Activated CD8-positive, alpha-beta memory T cell treated with anti-CD3 and anti-CD28 coated beads for 48 hours (primary cell): ENCODE data around the gene METTL5.
"Not testable (repeated sequence)": the region's sequence is repeated elsewhere in the genome, so short reads cannot be mapped to it uniquely, and the experiment has no call there.

ENCODE experiments used
- DNase-seq, 3 experiments: peaks; one replicate each; pipeline ENCODE4 v3.0.0-alpha.2; 2020; ENCODE audit warnings: low read depth in 2 of 3, low spot score in 2 of 3

The METTL5 gene

DNA sequence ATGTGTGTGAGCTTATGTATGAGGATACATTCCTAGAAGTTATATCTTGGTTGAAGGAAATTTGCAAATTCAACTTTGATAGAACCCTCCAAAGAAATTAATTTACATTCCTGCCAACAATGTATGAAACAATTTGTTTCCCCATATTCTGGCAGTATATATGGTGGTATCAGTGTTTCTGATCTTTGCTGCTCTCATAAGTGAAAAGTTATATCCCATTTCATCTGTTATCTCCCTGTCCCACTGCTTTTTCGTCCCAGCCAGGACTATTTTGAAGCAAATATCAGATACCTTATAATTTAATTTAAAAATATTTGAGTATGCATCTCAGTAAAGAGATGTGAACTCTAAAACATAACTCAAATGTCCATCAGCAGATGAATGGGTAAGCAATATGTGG, 9.7 kb upstream of the METTL5 start:
- DNase-seq, result no peak

DNA sequence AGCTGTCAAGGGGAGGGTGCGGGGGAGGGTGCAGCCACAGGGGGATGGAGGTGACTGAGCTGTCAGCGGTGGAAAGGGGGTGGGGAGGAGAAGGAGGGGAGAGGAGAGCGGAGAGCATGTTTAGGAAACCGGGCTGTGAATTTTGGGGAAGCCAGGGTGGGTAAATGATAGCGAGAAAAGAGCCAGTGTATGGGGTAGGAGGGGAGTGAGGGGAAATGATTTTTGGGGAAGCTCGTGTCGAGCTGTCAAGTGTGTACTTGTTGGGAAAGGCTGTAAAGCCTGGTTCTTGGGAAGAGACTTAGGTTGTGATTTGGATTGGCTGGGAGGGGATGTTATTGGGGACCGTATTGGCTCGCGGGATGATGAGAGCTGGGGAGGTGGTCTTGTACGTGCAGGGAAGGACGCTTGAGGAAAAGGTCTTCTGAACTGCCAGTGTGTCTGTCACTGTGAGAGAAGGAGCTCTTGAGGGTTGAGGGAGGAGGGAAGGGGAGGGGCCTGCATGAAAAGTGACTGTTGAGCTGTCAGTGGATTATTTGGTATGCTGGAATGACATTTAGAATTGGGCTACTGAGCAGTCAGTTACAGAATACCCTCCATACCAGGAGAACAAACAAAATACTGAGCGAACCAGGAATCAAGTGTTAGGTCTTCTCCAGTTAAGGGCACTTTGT, 3.6 kb upstream of the METTL5 start:
- DNase-seq, result peak in 1 of 3 experiments; percentile 25

DNA sequence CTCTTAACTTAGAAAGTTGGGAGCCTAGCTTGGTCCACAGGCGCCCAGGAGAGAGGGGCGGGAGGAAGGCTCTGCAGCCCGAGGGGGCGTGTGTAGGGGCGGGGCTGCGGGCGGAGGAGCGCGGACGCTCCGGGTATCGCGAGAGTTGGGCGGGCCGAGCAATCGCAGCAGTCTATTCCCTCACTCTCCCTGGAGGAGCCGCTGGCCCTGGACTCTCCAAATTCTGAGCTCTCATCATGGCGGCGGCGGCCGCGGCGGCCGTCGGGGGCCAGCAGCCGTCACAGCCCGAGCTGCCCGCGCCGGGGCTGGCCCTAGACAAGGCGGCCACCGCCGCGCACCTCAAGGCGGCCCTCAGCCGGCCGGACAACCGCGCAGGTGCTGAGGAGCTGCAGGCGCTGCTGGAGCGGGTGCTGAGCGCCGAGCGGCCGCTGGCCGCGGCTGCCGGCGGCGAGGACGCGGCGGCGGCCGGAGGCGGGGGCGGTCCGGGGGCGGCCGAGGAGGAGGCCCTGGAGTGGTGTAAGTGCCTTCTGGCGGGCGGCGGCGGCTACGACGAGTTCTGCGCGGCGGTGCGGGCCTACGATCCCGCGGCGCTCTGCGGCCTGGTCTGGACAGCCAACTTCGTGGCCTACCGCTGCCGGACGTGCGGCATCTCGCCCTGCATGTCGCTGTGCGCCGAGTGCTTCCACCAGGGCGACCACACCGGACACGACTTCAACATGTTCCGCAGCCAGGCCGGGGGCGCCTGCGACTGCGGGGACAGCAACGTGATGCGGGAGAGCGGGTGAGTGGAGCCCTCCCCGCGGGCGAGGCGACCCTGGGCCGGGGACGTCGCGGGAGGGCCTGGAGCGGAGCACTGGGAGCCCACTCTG, 2.8 kb upstream of the METTL5 start, which contains the start of gene UBR3:
Gene UBR3, plus strand, starts transcription at position 183 of the 869 bp plus-strand sequence. Its CDS starts 54 bp downstream, at position 237.
- DNase-seq, result peak; percentile 65 to 71 (median 69)

DNA sequence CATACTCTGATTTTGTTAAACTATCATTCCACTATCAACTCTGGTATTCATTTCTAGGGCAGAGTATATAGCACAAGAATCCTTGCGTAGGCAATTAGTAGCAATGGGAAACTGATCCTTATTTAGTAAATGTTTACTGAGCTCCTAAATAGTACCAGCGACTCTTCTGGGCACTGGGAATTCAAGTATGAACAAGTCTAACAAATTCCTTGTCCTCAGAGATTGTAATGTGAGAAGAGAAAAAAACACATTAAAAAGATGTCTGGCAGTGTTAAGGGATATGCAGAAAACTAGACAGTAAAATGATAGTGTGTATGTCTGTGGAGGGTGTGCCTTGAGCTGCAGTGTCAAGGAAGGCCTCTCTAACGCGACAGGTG, 721 bp downstream of the METTL5 start:
- DNase-seq, result no peak

DNA sequence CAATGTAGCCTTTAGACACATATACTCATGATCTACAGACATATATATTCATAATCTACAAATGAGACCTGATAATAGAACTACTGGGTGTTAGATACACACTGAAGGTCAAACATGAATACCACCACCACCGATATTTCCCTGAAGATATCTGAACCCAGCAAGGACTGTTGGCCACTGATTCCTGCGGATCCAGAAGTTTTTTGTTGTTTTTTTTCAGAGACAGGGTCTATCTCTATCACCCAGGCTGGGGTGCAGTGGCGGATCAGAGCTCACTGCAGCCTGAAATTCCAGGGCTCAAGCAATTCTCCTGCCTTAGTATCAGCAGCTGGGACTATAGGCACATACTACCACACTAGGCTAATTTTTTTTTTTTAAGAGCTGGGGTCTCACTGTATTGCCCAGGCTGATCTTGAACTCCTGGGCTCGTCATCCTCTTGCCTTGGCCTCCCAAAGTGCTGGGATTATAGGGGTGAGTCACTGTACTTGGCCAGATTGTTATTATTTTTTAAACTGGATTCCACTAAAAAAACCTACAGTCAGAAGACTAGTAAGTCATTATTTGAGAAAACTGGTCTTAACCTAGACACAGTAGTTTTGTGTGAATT, 1.8 kb downstream of the METTL5 start:
- DNase-seq, result no peak

DNA sequence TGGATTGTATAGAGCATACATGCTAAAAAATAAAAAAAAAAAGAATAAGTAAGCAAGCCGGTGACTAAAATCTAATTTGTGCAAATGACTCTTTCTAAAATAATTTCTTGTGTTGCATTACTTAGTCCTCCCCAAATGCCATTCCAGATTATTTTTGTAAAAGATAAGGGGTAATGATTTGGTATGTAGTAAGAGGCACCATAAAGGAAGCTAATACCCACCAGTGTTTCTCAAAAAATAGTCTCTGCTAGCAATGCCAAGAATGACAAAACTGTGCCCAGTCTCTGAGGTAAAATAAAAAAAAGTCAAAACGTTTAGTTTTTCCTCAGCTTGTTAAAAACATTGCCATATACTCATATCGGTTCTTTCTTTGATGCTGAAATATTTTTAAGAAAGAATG, 2.7 kb downstream of the METTL5 start:
- DNase-seq, result no peak

DNA sequence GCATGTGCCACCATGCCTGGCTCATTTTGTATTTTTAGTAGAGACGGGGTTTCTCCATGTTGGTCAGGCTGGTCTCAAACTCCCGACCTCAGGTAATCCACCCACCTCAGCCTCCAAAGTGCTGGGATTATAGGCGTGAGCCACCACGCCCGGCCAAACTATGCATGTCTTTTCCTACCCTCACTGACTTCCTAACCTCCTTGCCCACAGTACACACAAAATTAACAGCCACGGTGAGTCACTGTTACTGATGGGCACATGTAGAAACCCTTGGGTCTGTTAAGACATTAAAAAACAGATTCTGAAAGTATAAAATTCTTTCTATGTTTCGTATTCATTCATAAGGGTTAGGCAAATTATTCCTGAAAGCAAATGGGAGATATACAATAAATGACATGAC, 4.6 kb downstream of the METTL5 start:
- DNase-seq, result not testable (repeated sequence)

DNA sequence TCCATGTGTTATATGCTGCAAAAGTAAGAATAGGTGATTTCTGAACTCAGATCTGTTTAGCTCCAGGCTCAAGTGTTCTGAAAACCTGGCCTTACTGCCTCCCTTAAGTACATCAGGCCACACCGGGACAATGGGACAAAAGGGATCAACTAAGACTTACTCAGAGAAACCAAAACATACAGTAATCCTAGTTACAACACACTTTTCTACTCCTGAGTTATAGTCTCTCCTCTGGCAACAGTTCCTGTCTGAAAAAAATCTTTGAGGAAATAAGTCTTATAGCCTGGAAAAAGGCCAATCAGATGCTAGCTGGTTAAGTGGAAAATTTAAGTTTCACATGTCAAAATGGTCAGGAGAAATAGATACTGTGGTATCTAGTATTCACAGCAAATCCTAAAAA, 5.6 kb downstream of the METTL5 start:
- no peak for DNase-seq

DNA sequence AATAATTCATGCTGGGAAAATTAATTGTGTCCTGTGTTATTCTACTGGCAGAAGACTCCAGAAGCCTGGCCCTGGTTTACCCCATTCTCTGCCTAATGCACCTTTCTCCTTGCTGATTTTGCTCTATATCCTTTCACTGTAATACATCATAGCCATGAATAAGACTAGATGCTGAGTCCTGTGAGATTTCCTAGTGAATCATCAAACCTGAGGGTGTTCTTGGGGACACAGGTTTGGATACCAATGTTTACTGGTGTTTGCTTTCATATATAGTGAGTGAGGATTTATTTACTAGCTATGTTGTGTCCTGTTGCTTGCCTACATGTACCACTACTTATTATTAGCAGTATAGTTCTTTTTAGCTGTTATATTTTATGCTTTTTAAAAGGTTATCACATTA, 6.5 kb downstream of the METTL5 start:
- no peak for DNase-seq

DNA sequence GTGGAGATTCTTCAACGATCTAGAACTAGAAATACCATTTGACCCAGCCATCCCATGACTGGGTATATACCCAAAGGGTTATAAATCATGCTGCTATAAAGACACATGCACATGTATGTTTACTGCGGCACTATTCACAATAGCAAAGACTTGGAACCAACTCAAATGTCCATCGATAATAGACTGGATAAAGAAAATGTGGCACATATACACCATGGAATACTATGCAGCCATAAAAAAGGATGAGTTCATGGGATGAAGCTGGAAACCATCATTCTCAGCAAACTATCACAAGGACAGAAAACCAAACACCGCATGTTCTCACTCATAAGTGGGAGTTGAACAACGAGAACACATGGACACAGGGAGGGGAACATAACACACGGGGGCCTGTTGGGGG, 7.3 kb downstream of the METTL5 start:
- DNase-seq, result not testable (repeated sequence)

DNA sequence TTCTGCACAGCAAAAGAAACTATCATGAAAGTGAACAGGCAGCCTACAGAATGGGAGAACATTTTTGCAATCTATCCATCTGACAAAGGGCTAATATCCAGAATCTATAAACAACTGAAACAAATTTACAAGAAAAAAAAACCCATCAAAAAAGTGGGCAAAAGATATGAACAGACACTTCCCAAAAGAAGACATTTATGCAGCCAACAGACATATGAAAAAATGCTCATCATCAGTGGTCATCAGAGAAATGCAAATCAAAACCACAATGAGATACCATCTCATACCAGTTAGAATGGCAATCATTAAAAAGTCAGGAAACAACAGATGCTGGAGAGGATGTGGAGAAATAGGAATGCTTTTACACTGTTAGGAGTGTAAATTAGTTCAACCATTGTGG, 7.7 kb downstream of the METTL5 start:
- not testable (repeated sequence) for DNase-seq

DNA sequence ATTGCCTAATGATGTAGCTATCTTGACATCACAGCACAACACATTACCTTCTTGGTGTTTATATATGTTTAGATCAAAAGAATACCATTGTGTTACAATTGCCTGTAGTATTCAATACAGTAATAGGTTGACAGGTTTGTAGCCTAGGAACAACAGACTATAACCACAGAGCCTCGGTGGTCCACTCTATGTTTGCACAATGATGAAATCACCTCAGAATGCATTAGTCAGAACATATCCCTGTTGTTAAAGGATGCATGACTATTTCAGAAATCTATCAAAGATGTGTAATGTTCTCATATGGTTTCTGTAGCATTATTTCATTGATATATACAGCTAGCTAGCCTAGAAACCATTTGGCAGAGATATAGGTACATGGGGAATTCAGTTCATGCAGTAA, 8.9 kb downstream of the METTL5 start:
- DNase-seq, result no peak

DNA sequence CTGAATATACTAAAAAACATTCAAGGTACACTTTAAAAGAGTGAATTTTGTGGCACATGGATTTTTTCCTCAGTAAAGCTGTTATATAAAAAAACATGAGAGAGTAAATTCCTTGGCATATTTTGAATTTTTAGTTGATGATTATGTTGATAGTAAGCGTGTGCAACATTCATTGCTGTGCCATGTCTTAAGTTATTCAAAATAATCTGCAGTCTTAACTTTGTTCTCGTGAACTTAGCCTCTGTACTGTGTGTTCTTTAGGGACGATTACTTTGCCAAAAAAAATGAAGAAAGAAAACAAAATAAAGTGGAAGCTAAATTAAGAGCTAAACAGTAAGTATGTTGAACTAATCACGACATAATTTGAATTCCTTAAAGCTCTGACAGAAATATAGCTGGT, 16.5 kb downstream of the METTL5 start:
- DNase-seq, result no peak

DNA sequence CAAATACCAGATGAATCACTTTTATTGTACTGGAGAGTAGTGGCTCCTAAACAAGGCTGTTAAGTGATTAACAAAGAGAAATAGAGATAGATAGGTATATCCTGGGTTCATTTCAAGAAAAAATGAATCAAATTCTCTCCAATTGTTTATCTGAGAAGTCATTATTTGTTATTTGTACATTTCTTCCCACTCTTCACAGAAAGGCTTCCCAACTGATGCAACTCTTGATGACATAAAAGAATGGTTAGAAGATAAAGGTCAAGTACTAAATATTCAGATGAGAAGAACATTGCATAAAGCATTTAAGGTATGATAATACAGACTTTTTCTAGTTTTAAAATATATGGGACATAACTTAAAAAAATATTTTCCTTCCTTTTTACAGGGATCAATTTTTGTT, 18.1 kb downstream of the METTL5 start:
- no peak for DNase-seq

DNA sequence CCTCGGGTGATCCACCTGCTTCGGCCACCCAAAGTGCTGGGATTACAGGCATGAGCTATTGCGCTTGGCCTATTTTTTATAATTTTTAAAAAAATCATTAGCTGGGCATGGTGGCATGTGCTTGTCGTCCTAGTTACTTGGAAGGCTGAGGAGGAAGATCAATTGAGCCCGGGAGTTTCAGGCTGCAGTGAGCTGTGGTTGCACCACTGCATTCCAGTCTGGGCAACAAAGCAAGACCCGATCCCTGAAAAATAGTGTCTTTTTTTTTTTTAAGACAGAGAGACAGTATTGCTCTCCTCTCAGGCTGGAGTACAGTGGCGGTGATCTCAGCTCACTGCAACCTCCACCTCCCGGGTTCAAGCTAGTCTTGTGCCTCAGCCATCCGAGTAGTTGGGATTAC, 21.2 kb downstream of the METTL5 start:
- no peak for DNase-seq

DNA sequence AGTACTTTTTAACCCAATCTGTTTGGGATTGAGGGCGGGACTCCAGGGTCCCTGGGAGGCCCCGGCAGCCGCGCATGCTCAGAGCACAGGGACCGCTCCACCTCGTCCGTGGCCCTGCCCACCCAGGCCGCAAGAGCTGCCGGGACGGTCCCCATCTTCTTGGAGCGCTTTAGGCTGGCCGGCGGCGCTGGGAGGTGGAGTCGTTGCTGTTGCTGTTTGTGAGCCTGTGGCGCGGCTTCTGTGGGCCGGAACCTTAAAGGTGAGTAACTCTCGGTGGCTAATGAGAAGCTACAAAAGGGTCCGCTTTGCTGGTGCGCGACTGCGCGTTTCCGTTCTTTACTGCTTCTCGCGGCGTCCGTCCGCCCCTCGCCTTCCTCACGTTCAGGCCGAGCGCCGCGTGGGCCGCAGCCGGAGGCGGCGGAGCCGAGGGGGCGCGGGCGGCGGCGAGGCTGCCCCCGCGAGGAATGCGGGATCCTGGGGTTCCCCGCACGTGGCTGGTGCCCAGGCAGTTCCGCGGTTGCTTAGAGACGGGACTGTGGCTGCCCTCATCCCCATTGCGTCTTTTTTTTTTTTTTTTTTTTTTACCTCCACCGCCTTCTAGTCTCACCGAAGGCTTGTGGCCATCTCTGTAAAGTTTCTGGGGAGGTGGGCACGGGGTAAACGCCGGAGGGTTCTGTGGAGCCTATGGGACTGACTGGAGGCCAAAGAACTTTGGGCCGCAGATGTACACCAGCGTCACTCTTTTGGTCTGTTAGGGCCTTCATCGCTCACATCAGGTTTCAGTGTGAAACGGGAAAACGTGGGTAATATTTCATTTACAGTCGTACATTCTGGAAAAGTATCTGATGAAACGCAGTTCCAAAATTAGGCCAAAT, 25.8 kb downstream of the METTL5 start, which contains the start of gene SSB:
Gene SSB, plus strand, starts transcription at position 154 of the 875 bp plus-strand sequence. CDS start 2,090 bp downstream, outside the sequence.
- DNase-seq, result peak; percentile 81 to 92 (median 89)

DNA sequence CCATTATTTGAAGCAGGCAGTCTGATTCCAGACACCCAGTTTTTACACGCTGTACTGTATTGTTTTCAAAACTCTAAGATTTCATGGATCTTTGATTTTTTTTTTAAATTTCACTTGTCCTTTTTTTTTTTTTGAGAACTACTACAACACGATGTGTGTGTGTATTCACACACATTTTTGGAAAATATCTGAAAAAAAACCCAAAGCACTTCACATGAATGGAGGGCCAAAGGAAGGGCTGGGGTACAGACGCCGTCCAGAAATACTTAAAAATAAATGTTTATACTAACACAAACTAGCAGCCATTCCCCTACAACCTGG, 26.3 kb downstream of the METTL5 start:
- no peak for DNase-seq

DNA sequence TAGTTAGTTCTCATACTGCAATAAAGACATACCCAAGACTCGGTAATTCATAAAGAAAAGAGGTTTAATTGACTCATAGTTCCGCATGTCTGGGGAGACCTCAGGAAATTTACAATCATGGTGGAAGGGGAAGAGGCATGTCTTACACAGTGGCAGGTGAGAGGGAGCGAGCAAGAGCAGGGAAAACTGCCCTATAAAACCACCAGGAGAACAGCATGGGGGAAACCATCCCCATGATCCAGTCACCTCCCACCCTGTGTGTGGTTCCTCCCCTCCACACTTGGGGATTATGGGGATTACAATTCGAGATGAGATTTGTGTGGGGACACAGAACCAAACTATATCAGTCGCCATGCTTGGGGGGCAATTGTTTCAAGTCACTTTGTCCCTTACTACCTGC, 27.1 kb downstream of the METTL5 start:
- DNase-seq, result no peak

DNA sequence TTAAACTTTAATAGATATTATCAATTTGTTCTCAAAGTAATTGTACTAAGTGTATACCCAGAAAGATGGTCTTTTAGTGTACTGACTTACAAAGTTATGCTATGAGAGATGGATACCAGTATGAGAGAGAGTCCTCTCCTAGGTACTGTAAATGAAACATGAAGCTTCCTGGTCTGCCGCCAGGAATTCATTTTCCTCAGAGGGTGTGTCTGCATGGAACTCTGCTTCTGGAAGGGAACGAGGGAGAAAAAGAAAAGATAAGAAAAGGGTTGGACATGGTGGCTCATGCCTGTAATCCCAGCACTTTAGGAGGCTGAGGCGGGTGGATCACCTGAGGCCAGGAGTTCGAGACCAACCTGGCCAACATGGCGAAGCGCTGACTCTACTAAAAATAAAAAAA, 28.3 kb downstream of the METTL5 start:
- no peak for DNase-seq

DNA sequence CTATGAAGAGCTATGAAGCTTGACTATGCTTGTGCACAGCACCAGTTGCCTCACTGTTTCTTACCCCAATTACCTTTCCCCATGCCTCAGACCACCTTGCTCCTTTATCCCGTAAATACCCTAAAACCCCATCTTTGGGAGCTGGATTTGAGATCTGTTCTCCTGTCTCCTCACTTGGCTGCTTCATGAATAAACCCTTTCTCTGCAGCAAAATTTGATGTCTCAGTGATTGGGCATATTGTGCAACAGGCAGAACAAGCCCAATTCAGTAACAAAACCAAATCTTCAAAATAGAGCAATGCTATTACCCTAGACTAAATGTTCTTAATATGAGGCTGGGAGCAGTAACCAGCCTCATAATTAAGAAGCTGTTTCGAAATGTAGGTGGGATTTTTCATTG, 29.5 kb downstream of the METTL5 start:
- DNase-seq, result no peak

DNA sequence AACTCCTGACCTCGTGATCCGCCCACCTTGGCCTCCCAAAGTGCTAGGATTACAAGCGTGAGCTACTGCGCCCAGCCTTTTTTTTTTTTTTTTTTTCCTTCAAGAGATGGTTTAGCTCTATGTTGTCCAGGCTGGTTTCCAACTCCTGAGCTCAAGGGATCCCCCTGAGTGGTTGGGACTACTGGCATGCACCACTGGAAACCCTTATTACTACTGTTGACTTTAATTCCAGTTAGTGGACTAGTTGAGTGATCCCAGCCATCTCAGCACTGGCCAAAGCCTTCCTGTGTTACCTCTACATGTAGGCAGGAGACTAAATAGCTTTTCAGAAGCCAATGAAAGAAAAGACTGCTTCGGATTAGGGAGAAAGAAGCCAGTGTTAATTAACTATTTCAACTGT, 34.1 kb downstream of the METTL5 start:
- DNase-seq, result no peak
